Tibial nerve (tissue), 4 donors: Measurements from ENCODE around the gene GOLPH3. TPM values are rescaled to one million over a fixed set of nuclear protein-coding genes. Genes with fewer than 3 reads are reported as not detected.

Experiments used
- DNase-seq, 2 donors: peaks; one replicate each; pipeline ENCODE4 v3.0.0-alpha.2; 2019; ENCODE audit warnings: low spot score in 2 of 2
- H3K27ac ChIP-seq, 4 donors: fragments of 200-600 bp; sonication (generic) in 3 of 4; one replicate each; pipeline ENCODE4 v1.5.1; 2017 to 2019; ENCODE audit warnings: mild to moderate bottlenecking in 1 of 4
- H3K27me3 ChIP-seq, 2 donors: fragments of 200-600 bp; sonication (generic) in 1 of 2; one replicate each; pipeline versions ENCODE4 v1.5.1 to v1.6.0; 2017 to 2019
- H3K36me3 ChIP-seq, 3 donors: fragments of 200-600 bp; sonication (generic); one replicate each; pipeline ENCODE4 v1.5.1; 2018 to 2019
- H3K4me1 ChIP-seq, 4 donors: fragments of 200-600 bp; sonication (generic) in 3 of 4; one replicate each; pipeline ENCODE4 v1.5.1; 2017 to 2019
- H3K4me3 ChIP-seq, 4 donors: fragments of 200-600 bp; sonication (generic) in 3 of 4; one replicate each; pipeline ENCODE4 v1.5.1; 2017 to 2019; ENCODE audit warnings: mild to moderate bottlenecking in 1 of 4, moderate library complexity in 1 of 4
- H3K9me3 ChIP-seq, 4 donors: fragments of 200-600 bp; sonication (generic) in 3 of 4; one replicate each; pipeline ENCODE4 v1.5.1; 2017 to 2019
- CTCF ChIP-seq, 5 experiments: fragments of 200-600 bp in 3 of 5; fragments of 450-650 bp in 2 of 5; sonication (generic) in 3 of 5; IDR thresholded peaks; one replicate each; pipeline ENCODE4 v1.5.1; 2016 to 2019; ENCODE audit warnings: antibody characterized with exemption in 5 of 5, mild to moderate bottlenecking in 3 of 5, moderate library complexity in 2 of 5
- EP300 ChIP-seq, 2 donors: sonication (generic); formaldehyde crosslinking; IDR thresholded peaks; one replicate each; pipeline ENCODE4 v1.6.1; 2017; ENCODE audit warnings: antibody characterized with exemption in 2 of 2, mild to moderate bottlenecking in 1 of 2
- POLR2A ChIP-seq, 2 donors: fragments of 450-650 bp; IDR thresholded peaks; one replicate each; pipeline ENCODE4 v1.6.1; 2017; ENCODE audit warnings: antibody characterized with exemption in 2 of 2, mild to moderate bottlenecking in 2 of 2, moderate library complexity in 2 of 2
- WGBS, 2 donors: methylation state at CpG; one replicate each; pipeline ENCODE4 v1.1.5; 2018; 5-methylcytosine and 5-hydroxymethylcytosine counted together
- total RNA-seq, 4 donors: library from RNA; depleted of rRNA; stranded (reverse); fragments of >200 nt; gene quantifications; one replicate each; pipeline ENCODE4 v1.1.0, GENCODE V29; 2016

GOLPH3 gene
- total RNA-seq, 4 donors from 2014 or later = 90.6 to 115 (median 102) TPM

GRCh38 chr5:32099486-32100035 lies 74.6 kb downstream of the GOLPH3 start:
- no peaks in the 10 kb centered on the region for H3K9me3 ChIP-seq
- TF ChIP-seq POLR2A (IDR thresholded peaks at IDR 0.05) (no peak), CTCF (IDR thresholded peaks at IDR 0.05) (no peak), EP300 (IDR thresholded peaks at IDR 0.05) (no peak)
- H3K27me3 ChIP-seq = no peaks in the 10 kb centered on the region
- WGBS, 2 donors = 71 to 74% methylated on average over 9 of the region's 9 CpGs
- no peak overlapping the region for H3K4me3 ChIP-seq
- DNase-seq = no peak
- H3K36me3 ChIP-seq = peaks cover 0 to 89% (median 0%) of the 10 kb centered on the region in 3 donors
- peaks cover 0 to 33% (median under 1%) of the 10 kb centered on the region in 4 donors for H3K4me1 ChIP-seq
- H3K27ac ChIP-seq = peak overlapping the region in 2 of 4 donors; percentile 62 to 66

- Histone ChIP-seq H3K27me3 (no peaks in the 10 kb centered on the region), H3K36me3 (peaks cover 0 to 91% (median 0%) of the 10 kb centered on the region in 3 donors), H3K27ac (peak overlapping the region in 2 of 4 donors; percentile 62 to 66), H3K4me1 (peaks cover 0 to 34% (median 2%) of the 10 kb centered on the region in 4 donors), H3K4me3 (no peak overlapping the region), H3K9me3 (no peaks in the 10 kb centered on the region)
- TF ChIP-seq POLR2A (IDR thresholded peaks at IDR 0.05) (no peak), EP300 (IDR thresholded peaks at IDR 0.05) (no peak), CTCF (IDR thresholded peaks at IDR 0.05) (no peak)
- DNase-seq = no peak
- WGBS, 2 donors = 69 to 75% methylated on average over 11 of the region's 11 CpGs
These were observed 75.2 kb downstream of the GOLPH3 start for GRCh38 chr5:32098890-32099310.

GRCh38 chr5:32098291-32098690 lies 75.8 kb downstream of the GOLPH3 start:
- peaks cover 0 to 88% (median 0%) of the 10 kb centered on the region in 3 donors for H3K36me3 ChIP-seq
- no peak overlapping the region for H3K4me3 ChIP-seq
- no peaks in the 10 kb centered on the region for H3K9me3 ChIP-seq
- H3K27me3 ChIP-seq = no peaks in the 10 kb centered on the region
- H3K4me1 ChIP-seq = peaks cover 0 to 34% (median 2%) of the 10 kb centered on the region in 4 donors
- 63 to 77% methylated on average over 8 to 9 of the region's 9 CpGs for WGBS, 2 donors
- no peak for DNase-seq
- H3K27ac ChIP-seq = peak overlapping the region in 2 of 4 donors; percentile 40 to 66
- TF ChIP-seq POLR2A (IDR thresholded peaks at IDR 0.05) (no peak), EP300 (IDR thresholded peaks at IDR 0.05) (no peak), CTCF (IDR thresholded peaks at IDR 0.05) (no peak)

GRCh38 chr5:32096891-32097595 lies 77.1 kb downstream of the GOLPH3 start:
- Histone ChIP-seq H3K36me3 (peaks cover 0 to 83% (median 0%) of the 10 kb centered on the region in 3 donors), H3K4me3 (no peak overlapping the region), H3K9me3 (no peaks in the 10 kb centered on the region), H3K27ac (peak overlapping the region in 1 of 4 donors; percentile 4), H3K4me1 (peaks cover 0 to 39% (median 2%) of the 10 kb centered on the region in 4 donors), H3K27me3 (no peaks in the 10 kb centered on the region)
- TF ChIP-seq EP300 (IDR thresholded peaks at IDR 0.05) (no peak), POLR2A (IDR thresholded peaks at IDR 0.05) (no peak), CTCF (IDR thresholded peaks at IDR 0.05) (no peak)
- no peak for DNase-seq
- 78 to 84% methylated on average over 10 of the region's 10 CpGs for WGBS, 2 donors

- WGBS, 2 donors = 56 to 66% methylated on average over 7 of the region's 7 CpGs
- Histone ChIP-seq H3K4me3 (no peak overlapping the region), H3K27ac (peak overlapping the region in 3 of 4 donors; percentile 25 to 81 (median 60)), H3K27me3 (no peaks in the 10 kb centered on the region), H3K9me3 (no peaks in the 10 kb centered on the region), H3K4me1 (peaks cover 0 to 36% (median 2%) of the 10 kb centered on the region in 4 donors), H3K36me3 (peaks cover 0 to 84% (median 0%) of the 10 kb centered on the region in 3 donors)
- TF ChIP-seq EP300 (IDR thresholded peaks at IDR 0.05) = peak in 1 of 2 donors; percentile 55
- no peak for TF ChIP-seq CTCF (IDR thresholded peaks at IDR 0.05)
- no peak for TF ChIP-seq POLR2A (IDR thresholded peaks at IDR 0.05)
- peak in 1 of 2 donors; percentile 33 for DNase-seq
These were observed 78.9 kb downstream of the GOLPH3 start for GRCh38 chr5:32095261-32095671.
